ENCODE results near the gene SEL1L2. TPM values are rescaled to one million over a fixed set of nuclear protein-coding genes. Genes with fewer than 3 reads are reported as not detected.

The SEL1L2 gene
- total RNA-seq, 2 donors from 2014 or later = 0.28 TPM; not detected in 1

GRCh38 chr20:13878566-13878965, 111.8 kb downstream of the SEL1L2 start:
- H3K4me3 ChIP-seq = no peak overlapping the region
- intact Hi-C loops (cut with DNase I) = loop anchor here (5.0 kb wide), 1 partner anchor 56 kb away; no protein-coding TSS in a partner anchor
- H3K27ac ChIP-seq = no peak overlapping the region
- H3K4me1 ChIP-seq (replicated peaks) = no peaks in the 10 kb centered on the region
- no peaks in the 10 kb centered on the region for H3K27me3 ChIP-seq (replicated peaks; ENCODE audit: insufficient read depth)
- 84% methylated on average over 2 of the region's 2 CpGs for WGBS
- DNase-seq (ENCODE audit: low spot score) = no peak
- no peaks in the 10 kb centered on the region for H3K36me3 ChIP-seq
- no peaks in the 10 kb centered on the region for H3K9me3 ChIP-seq
- no peak for TF ChIP-seq POLR2A (IDR thresholded peaks at IDR 0.05)
- TF ChIP-seq POLR2AphosphoS5 (IDR thresholded peaks at IDR 0.05) = no peak
- no peak for TF ChIP-seq CTCF (IDR thresholded peaks at IDR 0.05)

- Histone ChIP-seq H3K4me1 (replicated peaks) (no peaks in the 10 kb centered on the region), H3K9me3 (no peaks in the 10 kb centered on the region), H3K36me3 (no peaks in the 10 kb centered on the region), H3K27ac (peak overlapping the region in 1 of 2 donors; percentile 33), H3K27me3 (replicated peaks; ENCODE audit: insufficient read depth) (no peaks in the 10 kb centered on the region), H3K4me3 (no peak overlapping the region)
- WGBS = 11% methylated on average over 4 of the region's 4 CpGs
- peak; percentile 13 for DNase-seq (ENCODE audit: low spot score)
- no peak for TF ChIP-seq POLR2A (IDR thresholded peaks at IDR 0.05)
- TF ChIP-seq POLR2AphosphoS5 (IDR thresholded peaks at IDR 0.05) = peak; percentile 34
- intact Hi-C loops (cut with DNase I) = loop anchor here (5.0 kb wide), 1 partner anchor 55 kb away; no protein-coding TSS in a partner anchor
Measured at GRCh38 chr20:13877793-13878192, 112.6 kb downstream of the SEL1L2 start.

GRCh38 chr20:13875265-13875811, 115.1 kb downstream of the SEL1L2 start:
- WGBS = 93% methylated on average over 3 of the region's 3 CpGs
- no peaks in the 10 kb centered on the region for H3K4me1 ChIP-seq (replicated peaks)
- TF ChIP-seq POLR2AphosphoS5 (IDR thresholded peaks at IDR 0.05) = no peak
- no peak for TF ChIP-seq CTCF (IDR thresholded peaks at IDR 0.05)
- no peak overlapping the region for H3K4me3 ChIP-seq
- H3K9me3 ChIP-seq = no peaks in the 10 kb centered on the region
- no peak overlapping the region for H3K27ac ChIP-seq
- DNase-seq (ENCODE audit: low spot score) = no peak
- H3K36me3 ChIP-seq = no peaks in the 10 kb centered on the region
- no peaks in the 10 kb centered on the region for H3K27me3 ChIP-seq (replicated peaks; ENCODE audit: insufficient read depth)
- intact Hi-C loops (cut with DNase I) = loop anchor here (5.0 kb wide), 1 partner anchor 53 kb away; no protein-coding TSS in a partner anchor

- DNase-seq (ENCODE audit: low spot score) = no peak
- TF ChIP-seq POLR2A (IDR thresholded peaks at IDR 0.05) (no peak), CTCF (IDR thresholded peaks at IDR 0.05) (no peak), POLR2AphosphoS5 (IDR thresholded peaks at IDR 0.05) (no peak)
- intact Hi-C loops (cut with DNase I) = loop anchor here (5.0 kb wide), 2 partner anchors 52 to 137 kb away; no protein-coding TSS in a partner anchor
- no peaks in the 10 kb centered on the region for H3K9me3 ChIP-seq
- no peaks in the 10 kb centered on the region for H3K27me3 ChIP-seq (replicated peaks; ENCODE audit: insufficient read depth)
- H3K27ac ChIP-seq = no peak overlapping the region
- no peaks in the 10 kb centered on the region for H3K36me3 ChIP-seq
- no peak overlapping the region for H3K4me3 ChIP-seq
- 65% methylated on average over 10 of the region's 10 CpGs for WGBS
- no peaks in the 10 kb centered on the region for H3K4me1 ChIP-seq (replicated peaks)
Measured at GRCh38 chr20:13874394-13875157, 115.8 kb downstream of the SEL1L2 start.

GRCh38 chr20:13873831-13874230, 116.6 kb downstream of the SEL1L2 start:
- no peaks in the 10 kb centered on the region for H3K4me1 ChIP-seq (replicated peaks)
- H3K27ac ChIP-seq = no peak overlapping the region
- intact Hi-C loops (cut with DNase I) = loop anchor here (5.0 kb wide), 1 partner anchor 137 kb away; no protein-coding TSS in a partner anchor
- no peaks in the 10 kb centered on the region for H3K9me3 ChIP-seq
- TF ChIP-seq CTCF (IDR thresholded peaks at IDR 0.05) (no peak), POLR2A (IDR thresholded peaks at IDR 0.05) (no peak), POLR2AphosphoS5 (IDR thresholded peaks at IDR 0.05) (no peak)
- WGBS = 64% methylated on average over 5 of the region's 5 CpGs
- no peak for DNase-seq (ENCODE audit: low spot score)
- H3K36me3 ChIP-seq = no peaks in the 10 kb centered on the region
- no peak overlapping the region for H3K4me3 ChIP-seq
- H3K27me3 ChIP-seq (replicated peaks; ENCODE audit: insufficient read depth) = no peaks in the 10 kb centered on the region
